H9 (cell line): Measurements from ENCODE around the gene TMIGD3. TPM values are rescaled to one million over a fixed set of nuclear protein-coding genes. Genes with fewer than 3 reads are reported as not detected.

ENCODE experiments used
- DNase-seq: peaks from one replicate; pipeline ENCODE4 v3.0.0-alpha.2; 2017
- H2AFZ ChIP-seq: one replicate; pipeline ENCODE4 v1.6.1; 2013; ENCODE audit warnings: mild to moderate bottlenecking, low read length, control low read depth, moderate library complexity
- H2AK5ac ChIP-seq: 2 replicates; pipeline ENCODE4 v1.6.1; 2013; ENCODE audit warnings: low read length, control low read depth, mixed read lengths; ENCODE audit not compliant: insufficient read length
- H2BK120ac ChIP-seq: one replicate; pipeline ENCODE4 v1.6.1; 2013; ENCODE audit warnings: low read depth, mild to moderate bottlenecking, low read length, control low read depth, inconsistent platforms; ENCODE audit not compliant: poor library complexity, severe bottlenecking
- H2BK12ac ChIP-seq: 2 replicates; pipeline ENCODE4 v1.6.1; 2013; ENCODE audit warnings: low read length, control low read depth, mixed read lengths, low read depth; ENCODE audit not compliant: insufficient read length
- H2BK15ac ChIP-seq: 2 replicates; pipeline ENCODE4 v1.6.1; 2013; ENCODE audit warnings: low read depth, low read length, control low read depth
- H2BK20ac ChIP-seq: one replicate; pipeline ENCODE4 v1.6.1; 2013; ENCODE audit warnings: low read depth, mild to moderate bottlenecking, low read length, control low read depth, inconsistent platforms; ENCODE audit not compliant: poor library complexity, severe bottlenecking
- H2BK5ac ChIP-seq: 2 replicates; pipeline ENCODE4 v1.6.1; 2013; ENCODE audit warnings: low read length, control low read depth, mixed read lengths; ENCODE audit not compliant: insufficient read length
- H3K14ac ChIP-seq: 2 replicates; pipeline ENCODE4 v1.6.1; 2013; ENCODE audit warnings: low read length, control low read depth; ENCODE audit not compliant: insufficient read depth
- H3K18ac ChIP-seq: 2 replicates; pipeline ENCODE4 v1.6.1; 2013; ENCODE audit warnings: low read depth, mild to moderate bottlenecking, mixed read lengths, low read length, control low read depth; ENCODE audit not compliant: insufficient read length
- H3K23ac ChIP-seq: 2 replicates; pipeline ENCODE4 v1.6.1; 2013; ENCODE audit warnings: low read length, control low read depth, mixed read lengths, low read depth; ENCODE audit not compliant: insufficient read length
- H3K23me2 ChIP-seq: 2 replicates; pipeline ENCODE4 v1.6.1; 2013; ENCODE audit warnings: low read depth, mild to moderate bottlenecking, mixed read lengths, low read length, control low read depth; ENCODE audit not compliant: insufficient read length, poor library complexity, severe bottlenecking
- H3K27ac ChIP-seq: 2 replicates; pipeline ENCODE4 v1.5.1; 2013; ENCODE audit warnings: low read length, control low read depth, mixed read lengths, low read depth; ENCODE audit not compliant: insufficient read length
- H3K27me3 ChIP-seq: 2 replicates; pipeline ENCODE4 v1.6.1; 2013; ENCODE audit warnings: low read length, control low read depth, inconsistent platforms; ENCODE audit not compliant: insufficient read depth
- H3K4ac ChIP-seq: 2 replicates; pipeline ENCODE4 v1.6.1; 2013; ENCODE audit warnings: low read depth, mild to moderate bottlenecking, control low read depth, inconsistent platforms, low read length, moderate library complexity
- H3K4me1 ChIP-seq: 2 replicates; pipeline ENCODE4 v1.6.1; 2013; ENCODE audit warnings: low read length, control low read depth, inconsistent platforms; ENCODE audit not compliant: insufficient read depth
- H3K4me2 ChIP-seq: 2 replicates; pipeline ENCODE4 v1.6.1; 2013; ENCODE audit warnings: low read length, control low read depth, mixed read lengths; ENCODE audit not compliant: insufficient read length, insufficient read depth
- H3K56ac ChIP-seq: 2 replicates; pipeline ENCODE4 v1.6.1; 2013; ENCODE audit warnings: low read depth, mild to moderate bottlenecking, mixed read lengths, low read length, control low read depth; ENCODE audit not compliant: insufficient read length
- H3K79me1 ChIP-seq: 2 replicates; pipeline ENCODE4 v1.6.1; 2013; ENCODE audit warnings: low read depth, mild to moderate bottlenecking, moderate library complexity, low read length, control low read depth, inconsistent platforms; ENCODE audit not compliant: insufficient read depth, poor library complexity, severe bottlenecking
- H3K79me2 ChIP-seq: 2 replicates; pipeline ENCODE4 v1.6.1; 2013; ENCODE audit warnings: low read length, control low read depth, inconsistent platforms; ENCODE audit not compliant: insufficient read depth
- H3K9ac ChIP-seq: 2 replicates; pipeline ENCODE4 v1.6.1; 2013; ENCODE audit warnings: low read length, control low read depth, mixed read lengths; ENCODE audit not compliant: insufficient read length; ENCODE audit errors: extremely low read depth
- H3K9me3 ChIP-seq: one replicate; pipeline ENCODE4 v1.6.1; 2013; ENCODE audit warnings: low read depth, low read length, inconsistent platforms; ENCODE audit not compliant: control insufficient read depth
- H3T11ph ChIP-seq: one replicate; pipeline ENCODE4 v1.6.1; 2013; ENCODE audit warnings: mild to moderate bottlenecking, low read length, control low read depth, inconsistent platforms
- H4K20me1 ChIP-seq: one replicate; pipeline ENCODE4 v1.6.1; 2013; ENCODE audit not compliant: control insufficient read depth, insufficient read length, insufficient read depth
- H4K5ac ChIP-seq: 2 replicates; pipeline ENCODE4 v1.6.1; 2013; ENCODE audit warnings: low read depth, mild to moderate bottlenecking, mixed read lengths, low read length, control low read depth; ENCODE audit not compliant: insufficient read length
- H4K8ac ChIP-seq: replicated peaks from 2 replicates; pipeline ENCODE4 v1.6.1; 2013; ENCODE audit warnings: low read length, control low read depth, mixed read lengths, low read depth; ENCODE audit not compliant: insufficient read length
- H4K91ac ChIP-seq: 2 replicates; pipeline ENCODE4 v1.6.1; 2013; ENCODE audit warnings: low read depth, mild to moderate bottlenecking, moderate library complexity, mixed read lengths, low read length, control low read depth; ENCODE audit not compliant: insufficient read length
- H3K27ac Mint-ChIP-seq, 3 experiments: 2 replicates in 2 of 3; 3 replicates in 1 of 3; pipeline ENCODE4 v1.8.0; 2020 to 2021; ENCODE audit warnings: mixed read lengths in 3 of 3, mild to moderate bottlenecking in 1 of 3, moderate library complexity in 1 of 3
- H3K27me3 Mint-ChIP-seq: 2 replicates; pipeline ENCODE4 v1.8.0; 2021; ENCODE audit warnings: low read depth, mild to moderate bottlenecking, moderate library complexity, mixed read lengths
- H3K36me3 Mint-ChIP-seq, 3 experiments: 2 replicates in 2 of 3; 3 replicates in 1 of 3; pipeline ENCODE4 v1.8.0; 2020 to 2021; ENCODE audit warnings: low read depth in 3 of 3, mixed read lengths in 3 of 3; ENCODE audit not compliant: insufficient read depth in 1 of 3
- H3K4me1 Mint-ChIP-seq, 2 experiments: 2 replicates each; pipeline ENCODE4 v1.8.0; 2020; ENCODE audit warnings: mixed read lengths in 2 of 2
- H3K4me3 Mint-ChIP-seq, 2 experiments: 2 replicates in 1 of 2; 3 replicates in 1 of 2; pipeline ENCODE4 v1.8.0; 2020 to 2021; ENCODE audit warnings: mild to moderate bottlenecking in 2 of 2, mixed read lengths in 2 of 2, moderate library complexity in 1 of 2
- H3K9me3 Mint-ChIP-seq, 2 experiments: 2 replicates in 1 of 2; 3 replicates in 1 of 2; pipeline ENCODE4 v1.8.0; 2020; ENCODE audit warnings: mild to moderate bottlenecking in 2 of 2, mixed read lengths in 2 of 2, moderate library complexity in 1 of 2
- total RNA-seq: library from RNA; stranded (reverse); gene quantifications from 2 replicates; pipeline ENCODE4 v1.2.1, GENCODE V29; 2021
- TF ChIP-seq, protein P1 (sequence below): fragments of 200-600 bp; sonication (generic); conservative IDR thresholded peaks from 3 replicates; pipeline ENCODE4 v1.8.0; 2021; ENCODE audit warnings: antibody characterized with exemption, mild to moderate bottlenecking

TMIGD3 gene
- total RNA-seq, 1 experiment from 2014 or later, result not detected

DNA sequence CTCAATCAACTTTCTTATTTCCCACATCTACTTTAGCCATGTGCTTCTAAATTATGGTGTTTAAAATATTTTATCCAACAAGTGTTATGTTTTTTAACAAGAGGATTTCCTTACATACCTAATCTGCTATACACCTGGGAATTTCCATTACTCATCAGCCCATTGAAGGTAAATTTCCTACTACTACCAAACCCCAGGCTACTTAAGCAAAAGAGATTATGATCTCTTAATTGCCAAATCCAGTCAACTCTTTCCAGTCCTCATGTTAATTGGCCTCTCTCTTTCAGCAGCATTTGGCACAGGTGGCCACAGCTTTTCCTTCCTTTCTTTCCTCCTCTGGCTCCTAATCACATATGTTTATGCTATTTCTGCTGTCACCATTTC is 34.7 kb downstream of the TMIGD3 start:
- H2AK5ac ChIP-seq, result no peak overlapping the region
- no peaks in the 10 kb centered on the region; a peak in 1 of 7 replicates for H3K36me3 Mint-ChIP-seq
- TF ChIP-seq, protein P1, sequence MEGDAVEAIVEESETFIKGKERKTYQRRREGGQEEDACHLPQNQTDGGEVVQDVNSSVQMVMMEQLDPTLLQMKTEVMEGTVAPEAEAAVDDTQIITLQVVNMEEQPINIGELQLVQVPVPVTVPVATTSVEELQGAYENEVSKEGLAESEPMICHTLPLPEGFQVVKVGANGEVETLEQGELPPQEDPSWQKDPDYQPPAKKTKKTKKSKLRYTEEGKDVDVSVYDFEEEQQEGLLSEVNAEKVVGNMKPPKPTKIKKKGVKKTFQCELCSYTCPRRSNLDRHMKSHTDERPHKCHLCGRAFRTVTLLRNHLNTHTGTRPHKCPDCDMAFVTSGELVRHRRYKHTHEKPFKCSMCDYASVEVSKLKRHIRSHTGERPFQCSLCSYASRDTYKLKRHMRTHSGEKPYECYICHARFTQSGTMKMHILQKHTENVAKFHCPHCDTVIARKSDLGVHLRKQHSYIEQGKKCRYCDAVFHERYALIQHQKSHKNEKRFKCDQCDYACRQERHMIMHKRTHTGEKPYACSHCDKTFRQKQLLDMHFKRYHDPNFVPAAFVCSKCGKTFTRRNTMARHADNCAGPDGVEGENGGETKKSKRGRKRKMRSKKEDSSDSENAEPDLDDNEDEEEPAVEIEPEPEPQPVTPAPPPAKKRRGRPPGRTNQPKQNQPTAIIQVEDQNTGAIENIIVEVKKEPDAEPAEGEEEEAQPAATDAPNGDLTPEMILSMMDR, result no peak; the same call in 2 of the 3 replicates
- no peaks in the 10 kb centered on the region for H3K4me1 ChIP-seq
- no peaks in the 10 kb centered on the region for H3K27me3 Mint-ChIP-seq
- H3K4me1 Mint-ChIP-seq, result no peaks in the 10 kb centered on the region
- no peak overlapping the region for H3K56ac ChIP-seq
- no peaks in the 10 kb centered on the region for H4K20me1 ChIP-seq
- no peak overlapping the region for H2BK12ac ChIP-seq
- no peak overlapping the region for H3K14ac ChIP-seq
- no peak for DNase-seq
- no peaks in the 10 kb centered on the region for H3K9me3 ChIP-seq
- no peaks in the 10 kb centered on the region for H3K27me3 ChIP-seq
- no peak overlapping the region for H3K18ac ChIP-seq
- no peak overlapping the region for H3K4me2 ChIP-seq
- H3K79me1 ChIP-seq, result no peaks in the 10 kb centered on the region
- no peak overlapping the region for H3K27ac Mint-ChIP-seq
- H2BK5ac ChIP-seq, result no peak overlapping the region
- H3K9ac ChIP-seq, result no peak overlapping the region
- H2AFZ ChIP-seq, result no peak overlapping the region
- no peak overlapping the region for H2BK15ac ChIP-seq
- H3K79me2 ChIP-seq, result no peaks in the 10 kb centered on the region
- no peak overlapping the region for H3K27ac ChIP-seq
- no peaks in the 10 kb centered on the region for H3K23me2 ChIP-seq
- no peak overlapping the region for H4K8ac ChIP-seq
- no peak overlapping the region for H2BK120ac ChIP-seq
- no peak overlapping the region for H2BK20ac ChIP-seq
- no peak overlapping the region for H4K5ac ChIP-seq
- no peak overlapping the region for H3T11ph ChIP-seq
- no peaks in the 10 kb centered on the region for H3K9me3 Mint-ChIP-seq
- H3K23ac ChIP-seq, result no peak overlapping the region
- no peak overlapping the region for H3K4ac ChIP-seq
- no peak overlapping the region for H3K4me3 Mint-ChIP-seq
- no peak overlapping the region for H4K91ac ChIP-seq
